DMS 273 (cell line): ENCODE data around the gene PSMD5.

Experiments used
- DNase-seq: peaks from one replicate; lab custom pipeline; 2025; ENCODE audit not compliant: unreplicated experiment; lab: John Stamatoyannopoulos, UW

PSMD5 gene

GRCh38 chr9:120856700-120857099 lies 14.0 kb upstream of the PSMD5 start:
- DNase-seq: peak; percentile 85

DNA sequence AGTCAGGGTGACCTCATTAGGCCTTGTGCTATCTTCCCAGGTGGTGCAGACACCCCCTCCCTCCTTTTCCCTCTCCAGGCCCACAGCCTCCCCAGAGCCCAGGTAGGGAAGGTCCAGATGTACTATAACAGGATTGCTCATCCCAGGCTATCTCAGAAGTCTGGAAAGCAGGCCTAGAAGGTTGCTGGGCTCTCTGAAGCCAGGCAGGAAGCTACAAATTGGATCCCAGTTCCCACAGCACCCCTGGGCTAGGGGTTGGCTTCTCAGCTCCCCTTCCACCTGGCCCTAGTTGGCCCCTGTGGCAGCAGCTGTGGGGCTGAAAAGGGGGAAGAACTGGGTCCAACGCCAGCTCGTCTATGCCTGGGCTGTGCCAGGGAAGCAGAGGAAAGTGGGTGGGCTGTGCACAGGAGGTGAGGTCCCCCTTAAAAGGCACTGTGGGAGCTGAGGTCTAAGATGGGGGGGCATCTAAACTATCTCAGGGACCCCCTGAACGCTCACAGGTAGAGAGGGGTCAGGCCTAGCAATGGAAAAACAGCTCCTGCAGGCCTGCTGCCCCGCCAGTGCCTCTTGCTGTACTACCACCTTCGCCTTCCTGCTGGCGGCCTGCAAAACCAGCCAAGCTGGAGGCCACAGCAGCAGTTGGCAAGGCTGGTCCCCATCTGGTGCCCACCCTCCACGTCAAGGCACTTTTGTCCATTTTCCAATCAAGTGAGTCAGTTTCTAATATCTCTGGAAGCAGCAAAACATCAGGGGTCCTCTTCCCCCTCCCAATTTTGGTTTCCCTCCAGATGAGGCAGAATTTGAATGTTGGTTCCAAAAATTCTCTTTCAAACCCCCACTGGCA lies 13.3 kb upstream of the PSMD5 start:
- peak; percentile 86 for DNase-seq

- peak; percentile 33 for DNase-seq
Measured at GRCh38 chr9:120854596-120855327, 12.0 kb upstream of the PSMD5 start.

GRCh38 chr9:120853198-120853597 lies 10.5 kb upstream of the PSMD5 start:
- no peak for DNase-seq

DNA sequence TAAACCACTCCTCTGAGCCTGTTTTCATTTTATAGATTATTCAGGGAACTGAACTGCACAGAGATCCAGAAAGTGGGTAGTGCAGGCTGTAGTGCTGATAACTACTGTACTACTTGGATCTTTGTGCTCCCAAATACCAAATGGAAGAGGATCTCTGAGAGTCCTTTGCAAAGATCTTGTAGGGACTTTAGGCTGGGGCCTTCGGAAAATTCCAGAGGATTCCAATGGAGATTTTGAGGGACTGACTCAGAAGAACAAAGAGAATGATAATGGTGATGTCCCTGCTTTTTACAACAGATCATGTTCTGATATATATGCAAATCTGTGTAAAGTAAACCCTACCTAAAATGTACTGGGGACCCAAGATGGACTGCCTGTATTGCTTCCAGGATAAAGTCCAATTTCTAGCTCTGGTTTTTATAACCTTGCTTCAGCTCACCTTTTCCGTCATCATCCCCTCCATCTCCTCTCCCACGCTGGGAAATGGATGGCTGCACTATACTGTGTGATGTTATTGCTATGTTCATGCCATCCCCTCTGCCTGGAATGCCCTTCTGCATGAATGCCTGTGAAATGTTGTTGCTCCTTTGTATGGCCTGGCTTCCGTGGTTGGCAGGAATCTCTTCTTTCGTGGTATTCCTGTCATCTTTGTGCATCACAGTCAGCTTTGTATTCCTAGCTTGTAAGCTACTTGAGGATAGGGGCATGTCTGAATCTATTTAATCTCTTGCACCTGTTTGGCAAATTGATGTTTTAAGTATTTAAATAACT lies 9.7 kb upstream of the PSMD5 start:
- no peak for DNase-seq

DNA sequence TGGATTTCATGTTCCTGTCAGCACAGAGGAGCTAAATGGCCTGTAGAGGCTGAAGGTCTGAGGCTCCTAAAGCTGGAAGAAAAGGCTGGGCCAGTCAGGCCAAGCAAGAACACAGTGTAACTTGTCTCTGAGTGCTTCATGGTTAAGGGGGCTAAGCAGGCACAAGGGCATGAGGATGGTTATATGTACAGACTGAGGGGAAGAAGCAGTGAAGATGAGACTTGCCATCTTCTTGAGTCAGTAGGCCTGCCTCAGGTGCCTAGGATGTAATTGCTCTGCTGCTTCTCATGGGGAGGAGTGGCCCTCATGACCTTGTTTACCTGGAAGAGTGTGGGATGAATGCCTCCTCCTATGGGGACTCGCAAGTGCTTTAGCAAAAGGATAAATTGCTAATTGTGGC lies 8.7 kb upstream of the PSMD5 start:
- no peak for DNase-seq

GRCh38 chr9:120850315-120850714 lies 7.6 kb upstream of the PSMD5 start:
- DNase-seq: peak; percentile 39

GRCh38 chr9:120846906-120847305 lies 4.2 kb upstream of the PSMD5 start:
- DNase-seq: no peak

- no peak for DNase-seq
Measured at GRCh38 chr9:120846251-120846889, 3.6 kb upstream of the PSMD5 start.

GRCh38 chr9:120845255-120845654 lies 2.5 kb upstream of the PSMD5 start:
- no peak for DNase-seq

DNA sequence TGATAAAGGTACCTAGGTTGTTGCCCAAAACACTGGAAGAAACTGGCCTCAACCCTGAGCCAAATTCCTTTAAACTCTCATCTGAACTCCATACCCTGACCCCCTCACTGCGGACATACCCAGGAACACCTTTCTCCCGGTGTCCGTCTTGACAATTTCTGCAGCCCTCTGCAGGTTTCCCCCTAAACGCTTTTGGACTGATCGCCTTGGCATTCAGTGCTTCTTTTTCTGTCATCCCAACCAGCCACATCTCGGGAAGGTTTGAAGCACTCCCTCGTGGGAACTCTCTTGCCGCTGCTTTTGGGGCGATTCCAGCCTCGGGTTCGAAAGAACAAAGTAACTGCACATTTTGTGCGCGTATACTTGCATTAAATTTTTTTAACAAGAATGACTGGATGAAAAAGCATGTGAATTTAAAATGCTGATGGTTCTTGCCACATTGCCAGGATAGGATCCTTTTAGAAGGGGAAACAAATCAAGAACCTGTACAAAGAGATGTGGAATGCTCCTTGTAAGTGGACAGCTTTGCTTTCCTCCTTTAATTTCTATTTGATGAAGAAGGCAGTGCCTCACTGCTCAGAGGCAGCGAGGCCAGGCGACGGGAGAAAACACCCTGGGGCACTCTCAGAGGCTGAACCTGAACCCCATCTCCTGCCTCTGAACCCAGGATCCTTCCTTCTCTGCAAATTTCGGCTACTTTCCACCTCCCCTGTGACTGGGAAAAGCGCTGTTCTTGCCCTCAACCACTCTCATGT lies 615 bp downstream of the PSMD5 start:
- DNase-seq: peak; percentile 55

DNA sequence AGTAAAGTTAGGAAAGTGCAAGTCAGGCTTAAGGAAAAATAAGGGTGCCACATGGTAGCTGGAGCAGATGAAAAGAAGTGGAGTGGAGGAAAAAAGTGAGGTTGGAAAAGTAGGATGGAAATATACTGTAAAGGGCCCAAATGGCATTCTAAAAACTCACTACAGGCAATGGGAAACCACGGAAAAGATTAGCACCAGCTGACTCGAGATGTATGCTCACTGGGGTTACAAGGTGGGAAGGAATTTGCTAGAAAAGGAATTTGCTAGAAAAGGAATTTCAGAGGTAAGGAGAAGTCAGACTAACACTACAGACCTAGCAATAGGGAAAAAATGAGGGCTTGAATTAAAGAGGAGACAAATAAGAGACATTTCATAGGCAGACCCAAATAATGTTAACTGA lies 3.6 kb downstream of the PSMD5 start:
- DNase-seq: no peak

- no peak for DNase-seq
Measured at GRCh38 chr9:120837921-120838320, 4.8 kb downstream of the PSMD5 start.

DNA sequence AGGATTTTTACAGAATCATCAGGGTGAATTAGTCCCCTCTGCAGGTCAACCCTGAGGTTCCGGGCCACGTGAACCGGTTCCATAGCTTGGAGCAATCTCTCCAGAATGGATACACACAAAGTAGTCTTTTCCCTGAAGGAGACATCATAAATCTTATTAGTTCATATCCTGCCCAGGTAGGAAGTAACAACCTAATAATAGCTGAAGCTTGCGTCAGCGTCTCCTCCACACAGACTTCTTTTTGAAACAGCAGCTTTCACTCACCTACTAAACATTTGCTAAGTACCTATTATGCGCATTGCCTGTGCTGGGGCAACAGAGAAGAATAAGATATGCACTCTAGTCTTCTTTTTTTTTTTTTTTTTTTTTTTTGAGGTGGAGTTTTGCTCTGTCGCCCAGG lies 9.4 kb downstream of the PSMD5 start:
- no peak for DNase-seq

DNA sequence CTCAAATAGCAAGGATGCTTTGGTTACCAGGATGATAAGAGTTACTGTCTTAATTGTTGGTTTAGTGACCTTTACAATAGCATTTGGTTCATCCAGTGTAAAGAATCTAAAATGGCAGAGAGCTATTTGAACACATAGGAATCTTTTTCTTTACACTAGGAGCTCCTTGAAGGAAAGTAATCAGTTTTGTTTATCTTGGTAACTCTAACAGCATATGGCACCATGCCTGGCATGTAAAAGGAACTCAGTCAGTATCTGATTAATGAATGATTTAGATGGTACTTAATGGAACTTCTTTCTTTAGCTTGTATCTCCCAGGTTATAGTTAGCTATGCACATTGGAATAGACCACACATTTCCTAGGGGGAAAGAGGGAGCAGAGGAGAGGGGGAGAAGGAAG lies 9.9 kb downstream of the PSMD5 start:
- DNase-seq: no peak

- no peak for DNase-seq
Measured at GRCh38 chr9:120830865-120831264, 11.9 kb downstream of the PSMD5 start.

- DNase-seq: no peak
Measured at GRCh38 chr9:120830151-120830550, 12.6 kb downstream of the PSMD5 start.

GRCh38 chr9:120829650-120830049 lies 13.1 kb downstream of the PSMD5 start:
- DNase-seq: no peak

DNA sequence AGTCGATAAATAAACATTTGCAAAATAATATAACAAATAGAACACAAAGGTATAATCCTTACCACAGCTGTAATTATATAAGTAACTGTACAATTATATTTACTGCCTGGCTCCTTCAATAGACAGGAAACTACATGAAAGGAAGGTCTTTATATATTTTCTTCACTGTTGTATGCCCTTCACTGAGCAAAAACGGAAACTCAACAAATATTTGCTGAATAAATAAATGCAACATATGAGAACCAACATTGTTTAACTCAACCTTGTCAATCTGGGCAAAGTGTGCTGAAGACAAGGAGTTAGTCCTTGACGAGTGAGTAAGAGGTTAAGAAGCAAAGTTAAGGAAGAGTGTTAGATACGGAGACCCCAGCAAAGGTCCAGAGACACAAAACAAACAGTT lies 22.6 kb downstream of the PSMD5 start:
- DNase-seq: no peak

GRCh38 chr9:120818595-120818994 lies 24.1 kb downstream of the PSMD5 start:
- DNase-seq: no peak
